SU-DHL-6 (cell line): ENCODE measurements around the gene OS9.

Source experiments
- EZH2phosphoT487 ChIP-seq: fragments of 200-600 bp; sonication (generic), shearing (Covaris generic); conservative IDR thresholded peaks from 2 replicates; pipeline ENCODE4 v1.6.1; 2018; ENCODE audit warnings: mild to moderate bottlenecking, antibody characterized with exemption, low read length, moderate library complexity, mixed read lengths
- TF ChIP-seq, protein P1 (sequence below): fragments of 200-600 bp; sonication (generic); IDR thresholded peaks from one replicate; pipeline ENCODE4 v1.5.1; 2017; ENCODE audit warnings: antibody characterized with exemption, mild to moderate bottlenecking, low read length, moderate library complexity; ENCODE audit not compliant: insufficient read depth, poor library complexity, severe bottlenecking

DNA sequence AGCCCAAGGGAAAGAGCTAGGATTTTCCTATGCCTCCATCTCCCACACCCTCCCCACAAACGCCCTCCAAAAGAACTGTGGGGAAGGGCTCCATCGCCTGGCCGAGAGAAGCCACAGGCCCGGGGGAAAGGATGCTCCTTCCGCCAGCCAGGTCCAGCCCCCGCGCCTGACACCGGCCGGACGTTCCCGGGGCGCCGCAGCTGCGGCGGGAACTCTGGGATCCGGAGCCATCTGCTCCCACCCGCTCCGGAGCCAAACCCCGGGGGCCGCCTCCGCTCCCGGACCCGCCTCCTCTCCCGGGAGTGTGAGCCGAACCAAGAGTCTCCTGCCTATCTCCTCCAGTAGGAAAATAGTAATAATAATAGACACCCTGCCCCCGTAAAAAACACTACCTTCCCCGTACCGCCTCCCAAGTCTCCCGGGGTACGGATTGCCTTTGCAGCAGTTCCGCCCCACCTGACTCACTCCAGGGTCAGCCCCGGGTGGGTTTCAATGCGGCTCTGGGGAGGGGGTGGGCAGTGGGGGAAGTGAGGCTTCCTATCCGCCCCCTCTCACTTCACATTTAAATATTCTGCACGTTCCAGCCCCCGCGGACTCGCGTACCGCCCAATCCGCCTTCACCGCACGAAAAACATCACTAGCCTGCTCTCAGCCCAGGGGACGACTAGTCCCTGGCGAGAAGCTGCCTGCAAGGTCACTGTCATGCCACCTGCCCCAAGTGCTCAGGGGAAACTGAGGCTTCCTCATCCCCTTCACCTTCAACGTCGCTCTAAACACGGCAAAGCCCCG, 42.2 kb downstream of the OS9 start:
- TF ChIP-seq, protein P1, sequence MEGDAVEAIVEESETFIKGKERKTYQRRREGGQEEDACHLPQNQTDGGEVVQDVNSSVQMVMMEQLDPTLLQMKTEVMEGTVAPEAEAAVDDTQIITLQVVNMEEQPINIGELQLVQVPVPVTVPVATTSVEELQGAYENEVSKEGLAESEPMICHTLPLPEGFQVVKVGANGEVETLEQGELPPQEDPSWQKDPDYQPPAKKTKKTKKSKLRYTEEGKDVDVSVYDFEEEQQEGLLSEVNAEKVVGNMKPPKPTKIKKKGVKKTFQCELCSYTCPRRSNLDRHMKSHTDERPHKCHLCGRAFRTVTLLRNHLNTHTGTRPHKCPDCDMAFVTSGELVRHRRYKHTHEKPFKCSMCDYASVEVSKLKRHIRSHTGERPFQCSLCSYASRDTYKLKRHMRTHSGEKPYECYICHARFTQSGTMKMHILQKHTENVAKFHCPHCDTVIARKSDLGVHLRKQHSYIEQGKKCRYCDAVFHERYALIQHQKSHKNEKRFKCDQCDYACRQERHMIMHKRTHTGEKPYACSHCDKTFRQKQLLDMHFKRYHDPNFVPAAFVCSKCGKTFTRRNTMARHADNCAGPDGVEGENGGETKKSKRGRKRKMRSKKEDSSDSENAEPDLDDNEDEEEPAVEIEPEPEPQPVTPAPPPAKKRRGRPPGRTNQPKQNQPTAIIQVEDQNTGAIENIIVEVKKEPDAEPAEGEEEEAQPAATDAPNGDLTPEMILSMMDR, result no peak
- TF ChIP-seq EZH2phosphoT487, result no peak
